GM12878 (cell line): ENCODE data around the gene SURF4. TPM values are rescaled to one million over a fixed set of nuclear protein-coding genes. Genes with fewer than 3 reads are reported as not detected.

Experiments
- ATAC-seq: fragments of 200-7000 bp; cut with Tn5 transposase; 3 replicates; pipeline ENCODE4 v1.9.1; 2020; ENCODE audit warnings: mild to moderate bottlenecking, moderate library complexity
- BruUV-seq: library from RNA; stranded (reverse); fragments of 400-500 nt; replicated peaks from 2 replicates; lab custom pipeline; 2021; lab: Mats Ljungman, UMichigan
- CTCF ChIA-PET: fragments of 300-600 bp; sonication (Branson Sonifier 250); formaldehyde crosslinking; extraction: SDS; loops from one replicate; lab custom pipeline; 2021; ENCODE audit warnings: inconsistent platforms; lab: Yijun Ruan, JAX
- POLR2A ChIA-PET: fragments of 350-600 bp; formaldehyde crosslinking; extraction: SDS; loops from one replicate; lab custom pipeline; 2021; ENCODE audit warnings: inconsistent platforms; lab: Charles Lee
- RAD21 ChIA-PET: fragments of 300-600 bp; sonication (Branson Sonifier 250); formaldehyde crosslinking; loops from one replicate; lab custom pipeline; 2023; ENCODE audit warnings: antibody characterized with exemption; ENCODE audit not compliant: unreplicated experiment; lab: Charles Lee
- SMC1A ChIA-PET: fragments of 300-600 bp; sonication (Branson Sonifier 250); formaldehyde crosslinking; loops from one replicate; lab custom pipeline; 2023; ENCODE audit not compliant: unreplicated experiment, uncharacterized antibody; lab: Charles Lee
- DNase-seq: peaks from one replicate; pipeline ENCODE4 v3.0.0-alpha.2; 2011; ENCODE audit warnings: low read depth, low spot score
- FAIRE-seq: peaks from 3 replicates; lab custom pipeline; 2011; peaks lifted over from hg19 to GRCh38; lab: Jason Lieb, UNC
- H2AFZ ChIP-seq: 2 replicates; pipeline ENCODE4 v1.6.0; 2011; ENCODE audit warnings: low read depth, low read length, control low read depth; ENCODE audit not compliant: control insufficient read depth
- H3K27ac ChIP-seq: 2 replicates; pipeline ENCODE4 v1.5.1; 2011; ENCODE audit warnings: control low read depth; ENCODE audit not compliant: control insufficient read depth, insufficient read depth
- H3K27me3 ChIP-seq, 2 experiments: replicated peaks in 1 of 2; 2 replicates each; pipeline versions ENCODE4 v1.6.0 to v1.6.1; 2011; ENCODE audit warnings: low read length in 1 of 2; ENCODE audit not compliant: control insufficient read depth in 2 of 2, insufficient read depth in 2 of 2
- H3K36me3 ChIP-seq, 2 experiments: 2 replicates each; pipeline ENCODE4 v1.5.1; 2011; ENCODE audit warnings: low read length in 1 of 2; ENCODE audit not compliant: control insufficient read depth in 2 of 2, insufficient read depth in 2 of 2
- H3K4me1 ChIP-seq: 2 replicates; pipeline ENCODE4 v1.6.1; 2011; ENCODE audit warnings: mild to moderate bottlenecking, low read length, moderate library complexity, mixed read lengths; ENCODE audit not compliant: control insufficient read depth, insufficient read depth
- H3K4me2 ChIP-seq: 2 replicates; pipeline ENCODE4 v1.6.0; 2011; ENCODE audit warnings: control low read depth; ENCODE audit not compliant: control insufficient read depth, insufficient read depth
- H3K4me3 ChIP-seq: fragments of 200-600 bp; sonication (generic); 2 replicates; pipeline ENCODE4 v1.5.1; 2016
- H3K79me2 ChIP-seq: 2 replicates; pipeline ENCODE4 v1.6.0; 2011; ENCODE audit warnings: low read length; ENCODE audit not compliant: control insufficient read depth, insufficient read depth
- H3K9ac ChIP-seq: 2 replicates; pipeline ENCODE4 v1.8.0; 2011; ENCODE audit warnings: low read length, control low read depth, mixed read lengths; ENCODE audit not compliant: control insufficient read depth, insufficient read depth
- H3K9me3 ChIP-seq: replicated peaks from 3 replicates; pipeline ENCODE4 v1.5.1; 2011; ENCODE audit warnings: mild to moderate bottlenecking, low read length; ENCODE audit not compliant: control insufficient read depth, insufficient read depth
- H4K20me1 ChIP-seq: 2 replicates; pipeline ENCODE4 v1.6.0; 2011; ENCODE audit not compliant: control insufficient read depth, insufficient read depth
- ATF7 ChIP-seq: fragments of 450-650 bp; IDR thresholded peaks from 2 replicates; pipeline ENCODE4 v1.6.1; 2016; ENCODE audit warnings: low read depth, mild to moderate bottlenecking
- CHD1 ChIP-seq: IDR thresholded peaks from 2 replicates; pipeline ENCODE4 v1.6.1; 2012; ENCODE audit warnings: low read depth, low read length, improper control_type of control experiment
- IKZF1 ChIP-seq: fragments of 450-650 bp; conservative IDR thresholded peaks from 2 replicates; pipeline ENCODE4 v1.6.1; 2017; ENCODE audit warnings: antibody characterized with exemption, mild to moderate bottlenecking
- KAT2A ChIP-seq: conservative IDR thresholded peaks from 2 replicates; pipeline ENCODE4 v1.6.1; 2011; ENCODE audit warnings: low read depth, low read length; ENCODE audit not compliant: control insufficient read depth
- KDM1A ChIP-seq: fragments of 200-600 bp; sonication (generic); IDR thresholded peaks from 2 replicates; pipeline ENCODE4 v1.6.1; 2016; ENCODE audit warnings: borderline replicate concordance
- MTA2 ChIP-seq: fragments of 450-650 bp; IDR thresholded peaks from 2 replicates; pipeline ENCODE4 v1.6.1; 2016; ENCODE audit warnings: low read depth, mild to moderate bottlenecking, moderate library complexity
- NFIC ChIP-seq: IDR thresholded peaks from 2 replicates; pipeline ENCODE4 v1.6.1; 2012; ENCODE audit warnings: low read depth, mild to moderate bottlenecking, inconsistent platforms, low read length, moderate library complexity
- NKRF ChIP-seq: fragments of 450-650 bp; conservative IDR thresholded peaks from 2 replicates; pipeline ENCODE4 v1.6.1; 2017; ENCODE audit warnings: mild to moderate bottlenecking, moderate library complexity
- NRF1 ChIP-seq: conservative IDR thresholded peaks from 2 replicates; pipeline ENCODE4 v1.6.1; 2011; ENCODE audit warnings: mild to moderate bottlenecking, low read depth, low read length, improper control_type of control experiment
- PML ChIP-seq: IDR thresholded peaks from 2 replicates; pipeline ENCODE4 v1.6.1; 2012; ENCODE audit warnings: low read length, inconsistent platforms
- RFX5 ChIP-seq: IDR thresholded peaks from 2 replicates; pipeline ENCODE4 v1.6.1; 2011; ENCODE audit warnings: low read depth, low read length, improper control_type of control experiment
- SMAD1 ChIP-seq: fragments of 450-650 bp; IDR thresholded peaks from 2 replicates; pipeline ENCODE4 v1.6.1; 2018; ENCODE audit warnings: mild to moderate bottlenecking, low read depth; ENCODE audit not compliant: partially characterized antibody
- SMAD5 ChIP-seq: IDR thresholded peaks from 2 replicates; pipeline ENCODE4 v1.6.1; 2016; ENCODE audit warnings: antibody characterized with exemption, low read depth
- SRF ChIP-seq, 2 experiments: IDR thresholded peaks; 2 replicates each; pipeline ENCODE4 v1.6.1; 2011; ENCODE audit warnings: low read depth in 2 of 2, low read length in 2 of 2, mild to moderate bottlenecking in 1 of 2, moderate library complexity in 1 of 2
- SUPT20H ChIP-seq: IDR thresholded peaks from 2 replicates; pipeline ENCODE4 v1.6.1; 2011; ENCODE audit warnings: low read depth, mild to moderate bottlenecking, low read length, moderate library complexity, borderline replicate concordance; ENCODE audit not compliant: control insufficient read depth
- TCF7 ChIP-seq: IDR thresholded peaks from 2 replicates; pipeline ENCODE4 v1.6.1; 2014; ENCODE audit warnings: antibody characterized with exemption, borderline replicate concordance
- WRNIP1 ChIP-seq: IDR thresholded peaks from 2 replicates; pipeline ENCODE4 v1.6.1; 2011; ENCODE audit warnings: low read depth, low read length, improper control_type of control experiment, borderline replicate concordance
- ZNF274 ChIP-seq: IDR thresholded peaks from one replicate; pipeline ENCODE4 v1.8.0; 2011; ENCODE audit not compliant: insufficient read length, insufficient read depth
- ZZZ3 ChIP-seq: IDR thresholded peaks from 2 replicates; pipeline ENCODE4 v1.6.1; 2011; ENCODE audit warnings: low read depth; ENCODE audit not compliant: control insufficient read depth, insufficient read length
- WGBS: methylation state at CpG from one replicate; pipeline ENCODE4 v1.1.6; 2016; ENCODE audit warnings: low lambda C conversion rate; ENCODE audit not compliant: insufficient replicate concordance, insufficient coverage; ENCODE audit errors: missing lambda C conversion rate; 5-methylcytosine and 5-hydroxymethylcytosine counted together
- in situ Hi-C: fragments of 300-500 bp; cut with MboI; formaldehyde crosslinking; loops from 9 replicates; pipeline ENCODE4 v1.14.3; 2018; ENCODE audit warnings: mixed read lengths
- intact Hi-C: fragments of 100-400 bp; cut with micrococcal nuclease; formaldehyde crosslinking; loops from one replicate; pipeline ENCODE4 v1.14.2; 2022; ENCODE audit not compliant: unreplicated experiment
- polyA plus RNA-seq, 11 experiments: library from polyadenylated mRNA; depleted of rRNA in 4 of 11; unstranded in 6 of 11; stranded (reverse) in 5 of 11; fragments of >200 nt; fragmentation: Nextera tagmentation in 4 of 11; fragmentation: Illumina TruSeq in 1 of 11; extraction: Ambion mirVana in 4 of 11; extraction: Trizol in 1 of 11; gene quantifications; 1 replicate in 1 of 11; 2 replicates in 10 of 11; pipeline versions ENCODE4 v1.2.1 to v1.2.3, GENCODE V29; 2011 to 2016; ENCODE audit warnings: inconsistent platforms in 2 of 11, missing spikeins in 2 of 11, low read depth in 1 of 11
- total RNA-seq, 4 experiments: library from RNA; depleted of rRNA in 3 of 4; stranded (reverse); fragments of >200 nt in 3 of 4; fragmentation: Illumina TruSeq in 1 of 4; extraction: Trizol in 1 of 4; gene quantifications; 2 replicates each; pipeline versions ENCODE4 v1.2.1 to v1.2.3, GENCODE V29; 2013 to 2021
- TF ChIP-seq, protein P1 (sequence below): fragments of 450-650 bp; IDR thresholded peaks from 2 replicates; pipeline ENCODE4 v1.6.1; 2017; ENCODE audit warnings: mild to moderate bottlenecking, moderate library complexity

SURF4 gene
- total and polyA plus RNA-seq, 10 of the 15 experiments (the other 5 are each of a cell fraction or from before 2014, with no cell fraction given) = 6.4 to 134 (median 78.7) TPM

- TF ChIP-seq, protein P1, sequence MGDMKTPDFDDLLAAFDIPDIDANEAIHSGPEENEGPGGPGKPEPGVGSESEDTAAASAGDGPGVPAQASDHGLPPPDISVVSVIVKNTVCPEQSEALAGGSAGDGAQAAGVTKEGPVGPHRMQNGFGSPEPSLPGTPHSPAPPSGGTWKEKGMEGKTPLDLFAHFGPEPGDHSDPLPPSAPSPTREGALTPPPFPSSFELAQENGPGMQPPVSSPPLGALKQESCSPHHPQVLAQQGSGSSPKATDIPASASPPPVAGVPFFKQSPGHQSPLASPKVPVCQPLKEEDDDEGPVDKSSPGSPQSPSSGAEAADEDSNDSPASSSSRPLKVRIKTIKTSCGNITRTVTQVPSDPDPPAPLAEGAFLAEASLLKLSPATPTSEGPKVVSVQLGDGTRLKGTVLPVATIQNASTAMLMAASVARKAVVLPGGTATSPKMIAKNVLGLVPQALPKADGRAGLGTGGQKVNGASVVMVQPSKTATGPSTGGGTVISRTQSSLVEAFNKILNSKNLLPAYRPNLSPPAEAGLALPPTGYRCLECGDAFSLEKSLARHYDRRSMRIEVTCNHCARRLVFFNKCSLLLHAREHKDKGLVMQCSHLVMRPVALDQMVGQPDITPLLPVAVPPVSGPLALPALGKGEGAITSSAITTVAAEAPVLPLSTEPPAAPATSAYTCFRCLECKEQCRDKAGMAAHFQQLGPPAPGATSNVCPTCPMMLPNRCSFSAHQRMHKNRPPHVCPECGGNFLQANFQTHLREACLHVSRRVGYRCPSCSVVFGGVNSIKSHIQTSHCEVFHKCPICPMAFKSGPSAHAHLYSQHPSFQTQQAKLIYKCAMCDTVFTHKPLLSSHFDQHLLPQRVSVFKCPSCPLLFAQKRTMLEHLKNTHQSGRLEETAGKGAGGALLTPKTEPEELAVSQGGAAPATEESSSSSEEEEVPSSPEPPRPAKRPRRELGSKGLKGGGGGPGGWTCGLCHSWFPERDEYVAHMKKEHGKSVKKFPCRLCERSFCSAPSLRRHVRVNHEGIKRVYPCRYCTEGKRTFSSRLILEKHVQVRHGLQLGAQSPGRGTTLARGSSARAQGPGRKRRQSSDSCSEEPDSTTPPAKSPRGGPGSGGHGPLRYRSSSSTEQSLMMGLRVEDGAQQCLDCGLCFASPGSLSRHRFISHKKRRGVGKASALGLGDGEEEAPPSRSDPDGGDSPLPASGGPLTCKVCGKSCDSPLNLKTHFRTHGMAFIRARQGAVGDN = no peak
- TF ChIP-seq SRF (IDR thresholded peaks at IDR 0.05; ENCODE audit: low read depth in 2 of 2, low read length in 2 of 2) (no peak), SMAD1 (no peak), KAT2A (no peak), RFX5 (no peak), MTA2 (no peak), IKZF1 (no peak), TCF7 (no peak)
- TF ChIP-seq, all 136 proteins: peak for 0
Observed at GRCh38 chr9:133384736-133385321, 9.0 kb upstream of the SURF4 start (continued).

GRCh38 chr9:133383438-133383837, 7.6 kb upstream of the SURF4 start:
- SMC1A ChIA-PET = no interaction called here
- TF ChIP-seq ZZZ3 (no peak), NFIC (no peak), SMAD5 (no peak), ATF7 (no peak), SUPT20H (no peak), NRF1 (no peak), ZNF274 (no peak), NKRF (no peak), WRNIP1 (no peak), CHD1 (no peak), KDM1A (no peak), PML (no peak)

More at GRCh38 chr9:133383438-133383837, 7.6 kb upstream of the SURF4 start:
- intact Hi-C loops = no loop called here
- ChIA-PET RAD21 (no interaction called here), CTCF (no interaction called here), POLR2A (interaction anchor here (0.6 kb wide), 1 partner anchor 642 kb away, joined by 11 read pairs; the partner anchor contains the start of gene BRD3OS)
- WGBS = 67% methylated on average over 3 of the region's 3 CpGs
- Histone ChIP-seq H3K9me3 (no peaks in the 10 kb centered on the region), H4K20me1 (no peaks in the 10 kb centered on the region), H3K27me3 (no peaks in the 10 kb centered on the region), H3K9ac (no peak overlapping the region), H2AFZ (no peak overlapping the region), H3K4me1 (no peaks in the 10 kb centered on the region), H3K36me3 (no peaks in the 10 kb centered on the region), H3K4me2 (no peak overlapping the region), H3K79me2 (no peaks in the 10 kb centered on the region), H3K4me3 (no peak overlapping the region), H3K27ac (no peak overlapping the region)
- DNase-seq = no peak
- in situ Hi-C loops = no loop called here
- FAIRE-seq = no peak
- BruUV-seq = no TSS peak
- no peak for ATAC-seq
